HG02973 (cell line): ENCODE data around the gene TRUB2.
"Not testable (repeated sequence)": the region's sequence is repeated elsewhere in the genome, so short reads cannot be mapped to it uniquely, and the experiment has no call there.

Experiments used
- ATAC-seq: cut with Tn5 transposase; IDR thresholded peaks from one replicate; pipeline ENCODE4 v1.9.1; 2021; ENCODE audit warnings: moderate library complexity; ENCODE audit not compliant: unreplicated experiment

The TRUB2 gene

DNA sequence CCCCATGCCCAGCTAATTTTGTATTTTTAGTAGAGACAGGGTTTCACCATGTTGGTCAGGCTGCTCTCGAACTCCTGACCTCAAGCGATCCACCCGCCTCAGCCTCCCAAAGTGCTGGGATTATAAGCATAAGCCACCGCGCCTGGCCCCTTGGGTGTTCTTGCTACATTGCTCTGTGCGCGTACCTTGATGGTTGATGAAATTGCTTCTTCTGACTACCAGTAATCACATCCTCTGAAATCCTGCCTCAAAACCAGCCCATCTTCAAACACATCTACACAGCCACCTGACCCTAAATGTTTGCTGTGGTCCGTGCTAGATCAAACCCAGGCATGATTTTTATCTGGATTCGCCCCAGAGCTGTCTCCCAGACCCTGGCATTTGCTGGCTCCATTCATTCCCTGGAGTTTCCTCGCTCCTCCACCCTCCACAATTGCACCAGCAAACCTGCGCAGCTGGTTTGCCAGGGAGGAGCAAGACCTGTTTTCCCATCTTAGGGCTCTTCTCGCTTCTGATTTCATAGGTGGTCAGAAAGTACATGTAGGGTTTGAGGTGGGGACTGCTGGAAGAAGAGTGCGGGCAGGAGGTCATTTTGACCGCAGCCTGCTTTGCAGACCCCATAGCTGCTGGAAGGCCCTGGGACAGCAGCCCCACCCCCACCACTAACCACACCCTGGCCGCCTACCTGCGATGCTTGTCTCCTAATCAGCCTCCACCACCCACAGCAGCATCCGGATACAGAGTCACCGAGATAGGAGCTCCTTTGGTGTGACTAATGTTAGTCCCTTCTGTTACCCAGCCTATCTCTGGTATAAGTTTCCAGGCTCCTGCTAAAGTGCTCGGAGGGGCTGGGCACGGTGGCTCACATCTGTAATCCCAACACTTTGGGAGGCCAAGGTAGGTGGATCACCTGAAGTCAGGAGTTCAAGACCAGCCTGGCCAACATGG lies 23.4 kb downstream of the TRUB2 start:
- no peak for ATAC-seq

DNA sequence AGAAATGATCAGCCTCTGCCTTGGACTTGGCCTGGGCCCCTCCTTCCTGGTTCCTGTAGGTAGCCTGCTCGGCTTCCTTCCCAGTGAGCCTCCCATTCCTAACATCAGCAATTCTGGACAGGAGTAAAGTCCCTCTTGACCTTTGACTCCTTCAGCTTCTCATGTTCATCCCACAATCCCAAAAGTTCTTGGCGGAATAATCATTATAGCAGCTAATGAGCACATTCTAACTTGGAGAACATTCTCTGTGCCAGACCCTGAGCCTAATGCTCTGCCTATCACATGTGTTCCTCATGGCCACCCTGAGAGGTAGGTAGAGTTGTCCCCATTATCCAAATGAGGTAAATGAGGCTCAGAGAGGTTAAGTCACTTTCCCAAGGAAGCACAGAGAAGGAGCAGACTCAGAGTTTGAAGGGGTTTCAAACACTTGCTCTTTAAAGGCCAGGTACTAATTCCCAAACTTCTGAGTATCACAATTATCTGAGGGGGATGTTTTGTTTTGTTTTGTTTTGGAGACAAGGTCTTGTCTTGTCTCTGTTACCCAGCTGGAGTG lies 24.9 kb downstream of the TRUB2 start:
- no peak for ATAC-seq

DNA sequence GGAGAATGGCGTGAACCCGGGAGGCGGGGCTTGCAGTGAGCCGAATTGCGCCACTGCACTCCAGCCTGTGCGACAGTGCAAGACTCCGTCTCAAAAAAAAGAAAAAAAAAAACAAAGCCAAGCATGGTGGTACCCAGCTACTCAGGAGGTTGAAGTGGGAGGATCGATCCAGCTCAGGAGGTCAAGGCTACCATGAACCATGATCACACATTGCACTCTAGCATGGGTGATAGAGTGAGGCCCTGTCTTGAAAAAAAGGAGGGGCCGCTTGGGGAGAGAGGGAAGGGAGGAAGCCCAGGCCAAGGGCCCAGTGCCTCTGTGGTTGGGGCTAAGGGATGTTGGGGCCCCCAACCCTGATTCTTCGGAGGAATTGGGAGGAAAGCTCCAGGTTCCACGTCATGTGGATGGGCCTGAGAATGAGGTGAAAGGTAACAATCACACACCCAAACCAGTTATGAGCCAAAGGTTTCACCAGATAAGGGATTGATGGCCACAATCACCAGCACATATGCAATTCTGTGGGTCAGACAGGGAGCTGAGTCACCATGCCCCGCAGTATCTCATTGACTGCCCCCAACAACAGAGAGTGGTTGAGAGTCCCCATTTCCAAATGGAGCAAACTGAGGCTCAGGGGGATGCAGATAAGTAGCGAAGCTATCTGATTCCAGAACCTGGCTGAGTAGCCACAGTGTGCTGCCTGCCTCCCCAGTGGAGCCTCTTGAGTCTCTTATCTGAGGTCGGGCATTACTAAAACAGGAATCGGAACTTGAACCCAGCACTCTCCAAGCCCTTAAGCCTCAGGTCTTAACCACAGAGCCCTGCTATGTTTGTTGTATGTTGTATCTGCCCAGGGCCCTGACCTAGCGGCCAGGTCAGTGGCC lies 25.7 kb downstream of the TRUB2 start:
- no peak for ATAC-seq

DNA sequence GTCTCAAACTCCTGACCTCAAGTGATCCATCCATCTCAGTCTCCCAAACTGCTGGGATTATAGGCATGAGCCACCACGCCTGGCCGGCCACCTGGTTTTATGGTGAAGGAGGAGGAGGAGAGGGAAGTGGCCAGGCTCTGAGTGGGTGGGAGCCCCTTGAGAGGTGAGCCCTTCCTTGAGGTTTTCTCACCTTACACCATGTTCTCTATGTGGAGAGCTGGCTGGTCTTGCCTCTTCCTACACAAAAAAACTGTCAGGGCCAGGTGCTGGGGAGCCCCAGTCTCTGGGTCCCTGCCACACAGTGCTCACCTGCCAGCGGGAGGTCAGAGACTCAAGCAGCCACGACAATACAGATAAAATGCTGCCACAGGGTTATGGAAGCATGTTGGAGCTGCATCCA lies 28.1 kb downstream of the TRUB2 start:
- no peak for ATAC-seq

DNA sequence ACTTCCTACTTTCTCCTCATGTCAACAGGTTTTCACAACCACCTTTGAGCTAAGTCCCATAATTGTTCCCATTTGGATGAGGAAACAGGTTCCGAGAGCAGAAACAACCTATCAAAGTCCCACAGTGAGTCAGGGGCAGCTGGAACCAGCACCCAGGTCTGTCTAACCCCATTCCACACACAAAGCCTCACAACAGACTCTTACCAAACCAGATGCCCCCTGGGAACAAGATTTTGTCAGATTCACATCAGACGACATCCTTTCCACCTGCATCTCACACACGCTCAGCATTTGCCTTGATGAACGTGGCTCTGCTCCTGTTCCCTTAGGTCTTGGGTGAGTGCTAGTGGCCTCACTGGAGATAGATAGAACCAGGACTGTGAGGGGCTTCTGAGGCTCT lies 29.2 kb downstream of the TRUB2 start:
- no peak for ATAC-seq

DNA sequence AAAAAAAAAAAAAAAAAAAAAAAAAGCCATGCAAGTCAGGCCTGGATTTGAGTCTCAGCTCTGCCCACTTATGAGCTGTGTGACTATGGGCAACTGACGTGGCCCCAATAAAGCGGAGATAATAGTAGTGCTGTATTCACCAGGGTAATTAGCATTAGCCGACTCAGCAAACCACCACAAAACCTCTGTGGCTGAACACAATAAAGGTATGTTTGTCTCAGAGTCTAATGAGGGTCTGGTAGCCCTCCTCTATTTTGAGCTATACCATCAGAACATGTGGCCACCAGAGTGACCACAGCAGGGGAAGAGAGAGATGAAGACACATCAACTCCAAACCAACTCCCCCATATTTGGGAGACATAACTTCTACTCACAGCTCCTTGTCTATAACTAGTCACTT lies 30.2 kb downstream of the TRUB2 start:
- ATAC-seq: no peak

DNA sequence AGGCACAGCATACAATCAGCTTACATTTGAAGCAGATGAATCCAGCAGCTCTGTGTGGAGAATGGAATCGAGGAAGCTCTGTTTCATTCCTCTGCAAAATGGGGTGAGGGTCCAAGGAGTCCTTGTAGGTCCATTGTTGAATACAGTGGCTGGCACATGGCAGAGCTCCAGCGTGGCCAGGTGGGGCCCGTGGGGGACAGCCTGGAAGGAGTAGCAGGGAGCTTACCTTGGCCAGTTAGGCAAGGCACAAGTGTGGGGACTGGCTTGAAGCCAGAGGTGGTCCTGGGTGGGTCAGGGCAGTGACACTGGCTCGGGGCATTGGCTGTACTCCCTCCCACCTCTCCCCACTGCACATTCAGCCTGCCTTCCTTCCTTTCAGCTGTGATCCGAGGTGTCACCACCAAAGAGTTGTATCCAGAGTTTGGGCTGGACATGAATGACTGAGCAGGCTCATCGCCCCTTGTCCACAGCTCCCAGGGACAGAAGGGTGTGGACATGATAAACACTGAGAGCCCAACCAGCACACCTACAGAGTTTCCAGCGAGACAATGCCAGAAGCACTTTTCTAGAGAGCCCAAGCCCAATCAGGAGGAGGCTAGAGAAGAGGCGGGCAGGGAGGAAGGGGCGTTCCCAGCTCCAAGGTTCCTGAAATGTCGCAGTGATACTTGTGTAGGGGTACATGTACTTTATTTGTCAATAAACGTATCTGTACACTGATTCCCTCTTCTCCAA lies 33.8 kb downstream of the TRUB2 start:
- ATAC-seq: no peak

DNA sequence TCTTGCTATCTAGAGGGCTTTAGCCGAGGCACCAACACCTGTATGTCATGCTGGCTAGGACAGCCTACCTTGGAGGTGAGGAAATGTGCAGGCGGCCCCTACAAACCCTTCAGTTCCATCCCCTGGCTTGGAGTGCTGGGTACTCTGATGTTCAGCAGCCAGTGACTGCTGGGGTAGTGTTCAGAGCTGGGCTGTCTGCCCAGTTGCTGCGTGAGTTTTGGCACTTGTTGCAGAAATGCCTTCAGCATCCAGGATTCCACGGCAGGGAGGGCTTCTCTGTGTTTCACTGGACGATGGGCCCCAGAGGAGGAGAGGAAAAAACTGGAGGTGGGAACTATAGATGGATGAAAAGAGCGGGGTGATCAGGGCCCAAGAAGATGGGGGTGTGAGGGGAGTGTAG lies 35.8 kb downstream of the TRUB2 start:
- no peak for ATAC-seq

DNA sequence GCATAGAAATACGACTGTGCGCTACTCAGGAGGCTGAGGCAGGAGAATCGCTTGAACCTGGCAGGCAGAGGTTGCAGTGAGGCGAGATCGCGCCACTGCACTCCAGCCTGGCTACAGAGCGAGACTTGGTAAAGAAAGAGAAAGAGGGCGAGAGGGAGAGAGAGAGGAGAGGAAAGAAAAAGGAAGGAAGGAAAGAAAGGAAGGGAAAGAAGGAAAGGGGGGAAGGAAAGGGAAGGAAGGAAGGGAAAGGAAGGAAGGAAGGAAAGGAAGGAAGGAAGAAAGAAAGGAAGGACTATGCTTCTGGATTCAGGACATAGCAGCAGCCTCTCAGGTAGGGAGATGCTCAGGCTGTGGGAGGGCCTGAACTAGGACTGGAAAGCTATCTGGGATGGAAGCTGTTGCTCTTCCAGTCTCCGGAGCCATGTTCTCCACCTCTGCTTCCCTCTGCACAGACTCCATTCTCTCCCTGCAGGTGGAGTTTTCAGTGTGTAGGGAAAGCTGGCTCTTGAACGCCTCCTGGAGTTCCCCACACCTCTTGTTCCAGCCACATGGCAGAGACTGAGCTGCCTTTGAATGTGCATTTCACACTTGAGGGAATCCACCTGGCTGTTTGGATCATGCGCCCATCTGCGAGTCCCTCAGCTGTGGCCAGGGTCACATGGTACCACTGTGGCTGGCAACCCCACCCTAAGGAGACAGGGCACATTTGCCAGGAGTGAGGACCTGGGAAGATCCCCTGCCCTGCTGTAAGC lies 37.0 kb downstream of the TRUB2 start:
- no peak for ATAC-seq

DNA sequence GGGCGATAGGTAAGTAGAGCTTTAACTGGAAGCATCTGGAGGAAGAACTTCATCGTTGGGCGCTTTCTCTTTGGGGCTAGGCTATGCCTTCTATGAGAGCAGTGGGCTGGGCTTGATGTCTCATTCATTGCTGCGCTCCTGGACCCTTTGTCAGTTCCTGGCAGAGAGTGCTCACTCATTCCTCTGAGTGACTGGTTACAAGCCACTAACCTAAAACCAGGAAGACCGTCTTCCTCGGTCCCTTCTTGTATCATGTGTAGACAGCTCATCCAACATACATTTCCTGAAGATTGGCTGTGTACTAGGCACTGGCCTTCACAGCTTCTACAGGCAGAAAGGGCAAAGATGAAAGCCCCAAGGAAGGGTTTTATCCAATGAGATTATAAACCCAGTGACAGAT lies 39.7 kb downstream of the TRUB2 start:
- ATAC-seq: no peak

DNA sequence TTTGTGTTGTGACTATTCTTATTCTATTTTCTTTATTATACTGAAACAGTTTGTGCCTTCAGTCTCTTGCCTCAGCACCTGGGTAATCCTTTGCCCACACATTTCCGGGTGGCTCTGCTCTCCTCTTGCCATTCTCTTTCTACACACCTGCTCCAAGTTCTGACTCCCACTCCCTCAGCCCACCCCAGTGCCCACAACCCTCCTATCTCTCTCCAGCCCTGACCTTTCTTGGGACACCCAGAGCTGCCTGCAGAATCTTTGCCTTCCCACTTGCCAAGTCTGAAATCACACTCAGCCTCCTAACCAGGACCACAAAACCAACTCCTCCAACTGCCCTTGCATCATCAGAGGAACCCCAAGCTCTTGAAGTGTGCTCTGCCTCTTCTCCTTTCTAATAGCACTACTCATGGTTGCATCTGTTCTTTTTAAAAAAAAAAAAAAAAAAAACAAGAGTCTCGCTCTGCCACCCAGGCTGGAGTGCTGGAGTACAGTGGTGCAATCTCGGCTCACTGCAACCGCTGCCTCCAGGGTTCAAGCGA lies 42.1 kb downstream of the TRUB2 start:
- no peak for ATAC-seq

DNA sequence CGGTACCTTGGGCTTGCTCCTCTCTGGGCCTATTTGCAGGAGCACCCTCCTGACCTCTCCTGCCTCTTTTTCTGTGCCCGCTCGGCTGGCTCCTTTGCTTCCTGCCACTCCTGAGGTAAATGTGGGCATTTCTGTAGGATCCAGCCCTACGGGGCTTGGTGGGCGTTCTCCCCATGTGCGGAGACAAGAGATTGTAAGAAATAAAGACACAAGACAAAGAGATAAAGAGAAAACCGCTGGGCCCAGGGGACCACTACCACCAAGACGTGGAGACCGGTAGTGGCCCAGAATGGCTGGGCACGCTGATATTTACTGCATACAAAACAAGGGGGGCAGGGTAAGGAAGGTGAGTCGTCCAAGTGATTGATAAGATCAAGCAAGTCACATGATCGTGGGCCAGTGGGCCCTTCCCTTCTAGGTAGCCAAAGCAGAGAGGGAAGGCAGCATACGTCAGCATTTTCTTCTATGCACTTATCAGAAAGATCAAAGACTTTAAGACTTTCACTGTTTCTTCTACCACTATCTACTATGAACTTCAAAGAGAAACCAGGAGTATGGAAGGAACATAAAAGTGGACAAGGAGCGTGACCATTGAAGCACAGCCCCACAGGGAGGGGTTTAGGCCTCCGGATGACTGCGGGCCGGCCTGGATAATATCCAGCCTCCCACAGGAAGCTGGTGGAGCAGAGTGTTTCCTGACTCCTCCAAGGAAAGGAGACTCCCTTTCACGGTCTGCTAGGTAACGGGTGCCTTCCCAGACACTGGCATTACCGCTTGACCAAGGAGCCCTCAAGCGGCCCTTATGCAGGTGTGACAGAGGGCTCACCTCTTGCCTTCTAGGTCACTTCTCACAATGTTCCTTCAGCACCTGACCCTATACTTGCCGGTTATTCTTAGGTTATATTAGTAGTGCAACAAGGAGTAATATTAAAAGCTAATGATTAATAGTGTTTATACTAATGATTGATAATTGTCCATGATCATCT lies 42.9 kb downstream of the TRUB2 start:
- not testable (repeated sequence) for ATAC-seq

DNA sequence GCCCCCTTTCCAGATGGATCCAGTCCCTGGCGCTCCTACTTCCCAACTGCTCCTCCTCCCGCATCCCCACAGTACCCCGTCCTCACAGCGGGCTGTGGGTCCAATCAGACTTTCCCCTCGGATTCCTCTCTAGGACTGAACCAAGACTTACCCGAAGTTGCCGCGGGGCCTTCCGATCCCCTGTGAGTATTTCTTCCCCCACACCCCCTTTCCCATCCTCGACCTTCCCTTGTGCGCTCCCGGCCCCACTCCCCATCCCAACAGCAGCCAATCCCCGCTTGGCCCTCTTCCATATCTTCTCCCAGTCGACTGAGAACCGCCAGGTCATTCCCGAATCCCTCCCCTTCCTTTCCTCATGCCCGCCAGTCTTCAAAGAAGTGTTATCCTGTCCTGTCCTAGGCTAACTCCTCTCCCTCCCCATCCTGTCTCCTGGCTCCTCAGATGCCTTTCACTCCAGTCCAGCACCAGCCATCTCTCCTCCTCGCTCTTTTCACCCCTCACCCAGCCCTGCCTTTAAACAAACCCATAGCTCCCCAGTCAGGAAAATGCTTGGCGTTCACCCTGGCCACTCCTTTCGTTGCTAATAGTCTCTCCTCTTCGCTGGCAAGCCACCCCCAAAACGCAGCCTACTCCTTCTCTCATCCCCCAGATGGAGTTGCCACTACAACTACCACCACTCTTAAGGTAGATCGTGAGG lies 45.5 kb downstream of the TRUB2 start:
- no peak for ATAC-seq

DNA sequence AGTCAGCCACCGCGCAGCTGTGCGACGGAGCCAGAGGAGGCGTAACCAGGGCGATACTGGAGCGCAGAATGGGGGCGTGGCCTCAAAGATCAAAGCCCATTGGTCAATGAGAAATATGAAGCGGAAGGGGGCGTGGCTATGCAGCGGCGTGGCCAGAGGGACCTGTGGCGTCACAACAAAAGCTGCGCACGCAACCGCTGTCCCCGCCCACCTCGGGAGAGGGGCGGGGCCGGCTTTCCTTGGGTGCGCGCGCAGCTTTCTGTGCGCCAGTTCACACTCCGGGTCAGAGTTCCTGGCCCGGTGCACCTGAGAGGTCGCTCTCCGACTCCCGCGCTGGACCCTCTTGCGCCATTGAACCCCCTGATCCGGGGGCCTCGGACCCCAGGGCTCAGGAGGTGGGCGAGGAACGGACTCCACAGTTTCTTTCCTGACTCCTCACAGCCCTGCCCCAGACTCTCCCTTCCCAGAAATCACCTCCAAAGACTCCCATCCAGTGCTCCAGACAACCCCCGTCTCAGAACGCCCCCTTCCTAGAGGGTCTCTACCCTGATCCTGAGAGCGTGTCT lies 46.2 kb downstream of the TRUB2 start, which contains the start of gene SWI5:
Gene SWI5 (plus strand): TSS at position 269 of the 566 bp plus-strand sequence.
- peak; percentile 92 for ATAC-seq

DNA sequence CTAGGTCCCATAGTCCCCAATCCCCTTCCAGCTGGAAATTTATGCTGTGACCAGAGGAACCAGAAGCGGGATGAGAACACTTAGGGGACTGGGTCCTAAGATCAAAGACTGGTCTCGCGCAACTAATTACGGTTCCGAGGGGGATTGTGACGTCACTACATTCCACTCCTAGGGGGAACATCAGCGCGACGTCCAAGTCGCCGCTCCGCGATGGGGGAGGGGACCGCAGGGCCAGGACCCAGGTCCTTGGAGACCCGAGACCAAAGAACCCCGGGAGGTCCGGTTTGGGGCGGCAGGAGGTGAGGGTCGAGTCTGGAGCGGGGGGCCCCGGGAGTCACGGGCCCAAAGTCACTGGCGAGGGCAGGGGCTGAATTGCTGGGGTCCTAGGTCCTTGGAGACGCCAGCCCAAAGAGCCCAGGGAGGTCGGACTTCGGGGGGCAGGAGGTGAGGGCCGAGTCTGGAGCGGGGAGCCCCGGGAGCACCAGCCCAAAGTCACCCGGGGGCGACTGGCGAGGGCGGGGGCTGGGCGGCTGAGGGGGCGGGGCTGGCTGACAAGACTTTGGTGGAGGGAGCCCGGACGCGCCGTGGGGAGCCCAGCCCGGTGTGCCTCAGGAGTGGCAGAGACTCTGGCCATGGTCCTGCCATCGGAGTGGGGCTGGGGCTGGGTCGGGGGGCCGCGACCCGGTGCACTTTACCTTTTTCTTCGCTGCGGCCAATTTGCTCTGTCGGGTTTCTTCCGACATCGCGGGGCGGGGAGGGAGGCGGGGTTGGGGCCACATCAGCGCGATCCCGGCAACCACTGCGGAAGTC lies 46.8 kb downstream of the TRUB2 start, which contains the start of gene GOLGA2:
Gene GOLGA2 (minus strand): TSS at position 810 of the 810 bp plus-strand sequence. CDS start 31 bp downstream, at position 779.
- ATAC-seq: peak; percentile 45

DNA sequence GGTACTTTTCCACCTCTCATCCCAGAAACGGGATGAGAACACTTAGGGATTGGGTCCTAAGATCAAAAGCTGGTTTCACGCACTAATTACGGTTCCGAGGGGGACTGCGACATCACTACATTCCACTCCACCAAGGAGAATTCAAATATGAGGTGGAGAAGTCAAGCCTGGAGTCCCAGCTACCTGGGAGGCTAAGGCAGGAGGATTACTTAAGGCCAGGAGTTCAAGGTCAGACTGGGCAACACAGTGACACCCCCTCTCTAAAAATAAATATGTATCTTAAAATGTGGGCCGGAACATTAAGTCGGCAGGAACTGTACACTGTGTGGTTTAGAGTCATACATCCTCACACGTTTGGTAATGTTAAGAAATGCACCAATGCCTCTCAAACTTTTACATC lies 48.0 kb downstream of the TRUB2 start:
- ATAC-seq: no peak

DNA sequence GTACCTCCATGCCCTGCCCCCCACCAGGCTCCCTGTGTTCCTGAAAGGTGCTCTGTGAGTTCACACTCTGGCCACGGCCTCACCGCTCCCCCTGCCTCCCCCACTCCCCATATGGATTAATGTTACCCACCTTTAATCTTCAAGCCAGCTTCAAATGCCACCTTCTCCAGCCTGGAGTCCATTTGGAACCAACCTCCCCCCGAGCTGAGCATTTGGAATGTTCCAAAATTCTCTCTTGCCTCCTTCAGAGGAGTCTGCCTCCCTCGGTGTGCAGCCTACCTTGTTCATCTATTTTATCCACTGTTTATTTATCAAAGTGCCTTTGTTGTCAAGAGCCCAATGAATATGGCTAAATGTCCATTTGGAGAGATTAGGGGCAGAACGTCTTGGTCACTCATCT lies 50.7 kb downstream of the TRUB2 start:
- ATAC-seq: no peak
